NCI-H128 (cell line): Measurements from ENCODE around the gene DNLZ.
"Not testable (repeated sequence)": the region's sequence is repeated elsewhere in the genome, so short reads cannot be mapped to it uniquely, and the experiment has no call there.

Experiments
- DNase-seq: peaks from one replicate; lab custom pipeline; 2025; ENCODE audit not compliant: unreplicated experiment; lab: John Stamatoyannopoulos, UW

Gene DNLZ

GRCh38 chr9:136361754-136362449 is 1.6 kb downstream of the DNLZ start:
- DNase-seq, result no peak

GRCh38 chr9:136361047-136361753 is 2.3 kb downstream of the DNLZ start:
- no peak for DNase-seq

GRCh38 chr9:136359774-136360718 is 3.5 kb downstream of the DNLZ start:
- no peak for DNase-seq

GRCh38 chr9:136358888-136359287 is 4.7 kb downstream of the DNLZ start:
- no peak for DNase-seq

GRCh38 chr9:136358016-136358415 is 5.5 kb downstream of the DNLZ start:
- DNase-seq, result no peak

- no peak for DNase-seq
These were observed 6.3 kb downstream of the DNLZ start for GRCh38 chr9:136357202-136357725.

GRCh38 chr9:136355616-136356557 is 7.7 kb downstream of the DNLZ start:
- DNase-seq, result no peak

- DNase-seq, result no peak
These were observed 8.9 kb downstream of the DNLZ start for GRCh38 chr9:136354592-136355085.

GRCh38 chr9:136353757-136354488 is 9.6 kb downstream of the DNLZ start:
- DNase-seq, result no peak

- no peak for DNase-seq
These were observed 10.5 kb downstream of the DNLZ start for GRCh38 chr9:136353088-136353487.

GRCh38 chr9:136352682-136353081 is 10.9 kb downstream of the DNLZ start:
- DNase-seq, result no peak

GRCh38 chr9:136351868-136352267 is 11.7 kb downstream of the DNLZ start:
- DNase-seq, result not testable (repeated sequence)

- no peak for DNase-seq
These were observed 12.2 kb downstream of the DNLZ start for GRCh38 chr9:136351252-136351800.

GRCh38 chr9:136349546-136349945 is 14.0 kb downstream of the DNLZ start:
- DNase-seq, result no peak

- DNase-seq, result no peak
These were observed 14.9 kb downstream of the DNLZ start for GRCh38 chr9:136348691-136349090.

- no peak for DNase-seq
These were observed 15.9 kb downstream of the DNLZ start for GRCh38 chr9:136347472-136348256.

GRCh38 chr9:136346927-136347465 is 16.5 kb downstream of the DNLZ start:
- no peak for DNase-seq

GRCh38 chr9:136346157-136346481 is 17.4 kb downstream of the DNLZ start:
- DNase-seq, result no peak
